Neutrophil (primary cell): Measurements from ENCODE around the gene TRIM29.

Source experiments
- H3K27ac ChIP-seq: fragments of 200-600 bp; sonication (generic); 2 replicates; pipeline ENCODE4 v1.5.1; 2016; ENCODE audit warnings: mild to moderate bottlenecking, moderate library complexity
- H3K27me3 ChIP-seq: fragments of 200-600 bp; sonication (generic); 2 replicates; pipeline ENCODE4 v1.6.0; 2016; ENCODE audit warnings: mild to moderate bottlenecking
- H3K36me3 ChIP-seq: fragments of 200-600 bp; sonication (generic); 2 replicates; pipeline ENCODE4 v1.5.1; 2017
- H3K4me1 ChIP-seq, 2 experiments: fragments of 200-600 bp in 1 of 2; sonication (generic) in 1 of 2; 1 replicate in 1 of 2; 2 replicates in 1 of 2; pipeline versions ENCODE4 v1.5.1 to v1.6.1; 2013 to 2016; ENCODE audit warnings: low read depth in 1 of 2, low read length in 1 of 2, mild to moderate bottlenecking in 1 of 2, moderate library complexity in 1 of 2; ENCODE audit not compliant: control insufficient read depth in 1 of 2, insufficient read depth in 1 of 2
- H3K4me3 ChIP-seq, 2 experiments: fragments of 200-600 bp in 1 of 2; sonication (generic) in 1 of 2; 1 replicate in 1 of 2; 2 replicates in 1 of 2; pipeline ENCODE4 v1.5.1; 2013 to 2016; ENCODE audit warnings: low read depth in 1 of 2, low read length in 1 of 2, mild to moderate bottlenecking in 1 of 2, moderate library complexity in 1 of 2
- H3K9me3 ChIP-seq: fragments of 200-600 bp; sonication (generic); 2 replicates; pipeline ENCODE4 v1.5.1; 2016
- CTCF ChIP-seq: fragments of 200-600 bp; sonication (generic); IDR thresholded peaks from 2 replicates; pipeline ENCODE4 v1.5.1; 2016; ENCODE audit warnings: antibody characterized with exemption

TRIM29 gene

GRCh38 chr11:120098503-120099020 lies 39.4 kb downstream of the TRIM29 start:
- no peaks in the 10 kb centered on the region for H3K9me3 ChIP-seq
- H3K4me1 ChIP-seq = no peaks in the 10 kb centered on the region
- H3K36me3 ChIP-seq = no peaks in the 10 kb centered on the region
- H3K4me3 ChIP-seq = no peak overlapping the region
- H3K27ac ChIP-seq = no peak overlapping the region
- H3K27me3 ChIP-seq = peaks cover 21% of the 10 kb centered on the region
- TF ChIP-seq CTCF = no peak

DNA sequence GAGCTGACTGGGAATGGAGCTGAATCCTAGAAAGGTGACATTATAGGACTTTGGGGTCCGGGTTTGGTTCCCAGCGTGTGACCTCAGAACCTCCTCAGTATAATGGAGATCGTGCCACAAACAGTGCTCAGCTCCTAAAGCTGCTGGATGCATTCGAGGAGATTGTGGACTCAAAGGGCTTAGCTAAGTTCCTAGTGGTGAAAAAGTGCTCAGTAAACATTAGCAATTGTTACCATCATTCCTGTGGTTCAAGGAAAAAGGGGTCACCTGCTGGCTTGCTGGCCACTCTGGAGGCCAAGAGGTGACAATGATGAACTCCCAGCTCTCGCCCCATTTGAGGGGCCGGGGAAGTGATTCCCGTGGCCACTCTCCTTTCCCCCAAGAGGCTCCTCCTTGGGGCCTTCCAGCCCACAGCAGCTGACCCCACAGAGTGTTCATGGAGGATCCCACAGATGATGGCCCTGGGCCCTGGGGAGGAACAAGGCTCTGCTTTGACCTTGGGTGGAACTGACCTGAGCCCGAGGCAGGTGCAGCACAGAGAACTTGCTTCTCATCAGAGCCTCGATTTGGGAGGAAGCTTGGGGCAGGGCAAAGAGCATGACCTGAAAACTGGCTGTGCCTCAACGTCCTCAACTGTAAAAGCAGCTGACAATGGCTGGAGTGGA lies 40.1 kb downstream of the TRIM29 start:
- H3K4me1 ChIP-seq = no peaks in the 10 kb centered on the region
- H3K4me3 ChIP-seq = no peak overlapping the region
- H3K27me3 ChIP-seq = peaks cover 21% of the 10 kb centered on the region
- H3K27ac ChIP-seq = no peak overlapping the region
- TF ChIP-seq CTCF = no peak
- no peaks in the 10 kb centered on the region for H3K36me3 ChIP-seq
- H3K9me3 ChIP-seq = no peaks in the 10 kb centered on the region

GRCh38 chr11:120096369-120097191 lies 41.3 kb downstream of the TRIM29 start:
- no peak overlapping the region for H3K4me3 ChIP-seq

GRCh38 chr11:120095516-120095915 lies 42.4 kb downstream of the TRIM29 start:
- no peak for TF ChIP-seq CTCF
- Histone ChIP-seq H3K4me3 (no peak overlapping the region), H3K27ac (no peak overlapping the region), H3K36me3 (no peaks in the 10 kb centered on the region), H3K9me3 (no peaks in the 10 kb centered on the region), H3K4me1 (no peaks in the 10 kb centered on the region), H3K27me3 (peaks cover 21% of the 10 kb centered on the region)

More at GRCh38 chr11:120096369-120097191, 41.3 kb downstream of the TRIM29 start:
- TF ChIP-seq CTCF = no peak
- peaks cover 21% of the 10 kb centered on the region for H3K27me3 ChIP-seq
- H3K9me3 ChIP-seq = no peaks in the 10 kb centered on the region
- no peak overlapping the region for H3K27ac ChIP-seq
- H3K36me3 ChIP-seq = no peaks in the 10 kb centered on the region
- no peaks in the 10 kb centered on the region for H3K4me1 ChIP-seq

GRCh38 chr11:120091701-120092100 lies 46.2 kb downstream of the TRIM29 start:
- Histone ChIP-seq H3K36me3 (no peaks in the 10 kb centered on the region), H3K4me3 (no peak overlapping the region), H3K27ac (no peak overlapping the region), H3K9me3 (no peaks in the 10 kb centered on the region), H3K4me1 (no peaks in the 10 kb centered on the region), H3K27me3 (peaks cover 24% of the 10 kb centered on the region)
- no peak for TF ChIP-seq CTCF
